CD8-positive, alpha-beta memory T cell (primary cell): ENCODE measurements around the gene SDS. TPM values are rescaled to one million over a fixed set of nuclear protein-coding genes. Genes with fewer than 3 reads are reported as not detected.

Experiments used
- CTCF ChIA-PET: fragments of 350-600 bp; sonication (Branson Sonifier 250); formaldehyde crosslinking; loops from one replicate; lab custom pipeline; 2021; ENCODE audit warnings: antibody characterized with exemption; lab: Charles Lee
- POLR2A ChIA-PET: fragments of 350-600 bp; sonication (Branson Sonifier 250); formaldehyde crosslinking; loops from one replicate; lab custom pipeline; 2021; ENCODE audit warnings: antibody characterized with exemption; lab: Charles Lee
- DNase-seq, 5 donors: peaks; one replicate each; pipeline versions ENCODE4 v3.0.0 to v3.0.0-alpha.2; 2020 to 2022; ENCODE audit warnings: mixed read lengths in 1 of 5
- H3K27ac ChIP-seq: one replicate; pipeline ENCODE4 v1.7.0; 2013; ENCODE audit warnings: low read depth, mild to moderate bottlenecking, low read length, moderate library complexity
- H3K27me3 ChIP-seq: 2 replicates; pipeline ENCODE4 v1.7.0; 2013; ENCODE audit warnings: low read length, mild to moderate bottlenecking; ENCODE audit not compliant: insufficient read depth, poor library complexity, severe bottlenecking
- H3K36me3 ChIP-seq: 2 replicates; pipeline ENCODE4 v1.7.0; 2013; ENCODE audit warnings: mild to moderate bottlenecking, low read length, moderate library complexity; ENCODE audit not compliant: insufficient read depth
- H3K4me1 ChIP-seq: 2 replicates; pipeline ENCODE4 v1.7.0; 2013; ENCODE audit warnings: mild to moderate bottlenecking, low read length, moderate library complexity; ENCODE audit not compliant: insufficient read depth
- H3K4me3 ChIP-seq: 2 replicates; pipeline ENCODE4 v1.7.0; 2013; ENCODE audit warnings: mild to moderate bottlenecking, low read length
- H3K9me3 ChIP-seq: 2 replicates; pipeline ENCODE4 v1.7.0; 2013; ENCODE audit warnings: mild to moderate bottlenecking, low read length
- H3K27ac Mint-ChIP-seq, 8 donors: one replicate each; pipeline ENCODE4 v1.8.0; 2020 to 2021; ENCODE audit warnings: mixed read lengths in 8 of 8, mild to moderate bottlenecking in 6 of 8, inconsistent platforms in 3 of 8, moderate library complexity in 3 of 8
- H3K27me3 Mint-ChIP-seq, 2 donors: one replicate each; pipeline ENCODE4 v1.8.0; 2020 to 2021; ENCODE audit warnings: mixed read lengths in 2 of 2, mild to moderate bottlenecking in 1 of 2, moderate library complexity in 1 of 2
- H3K36me3 Mint-ChIP-seq, 3 donors: one replicate each; pipeline ENCODE4 v1.8.0; 2020 to 2021; ENCODE audit warnings: mixed read lengths in 3 of 3, inconsistent platforms in 1 of 3, mild to moderate bottlenecking in 1 of 3
- H3K4me1 Mint-ChIP-seq, 3 donors: one replicate each; pipeline ENCODE4 v1.8.0; 2020 to 2021; ENCODE audit warnings: mixed read lengths in 3 of 3, inconsistent platforms in 1 of 3, mild to moderate bottlenecking in 1 of 3
- H3K4me3 Mint-ChIP-seq, 7 donors: one replicate each; pipeline ENCODE4 v1.8.0; 2020 to 2021; ENCODE audit warnings: mixed read lengths in 7 of 7, mild to moderate bottlenecking in 6 of 7, moderate library complexity in 4 of 7, inconsistent platforms in 2 of 7
- H3K9me3 Mint-ChIP-seq, 5 donors: one replicate each; pipeline ENCODE4 v1.8.0; 2020 to 2022; ENCODE audit warnings: mixed read lengths in 5 of 5, mild to moderate bottlenecking in 3 of 5, moderate library complexity in 2 of 5, inconsistent platforms in 1 of 5
- polyA plus RNA-seq: library from polyadenylated mRNA; unstranded; fragments of 300-500 nt; fragmentation: Illumina TruSeq; gene quantifications from one replicate; pipeline ENCODE4 v1.2.3, GENCODE V29; 2021
- total RNA-seq, 2 experiments: library from RNA; stranded (reverse); gene quantifications; one replicate each; pipeline ENCODE4 v1.2.3, GENCODE V29; 2021

The SDS gene
- total and polyA plus RNA-seq, 3 experiments from 2014 or later, result 0.18 to 0.20 TPM; not detected in 1

- CTCF ChIA-PET, result interaction anchor here (0.6 kb wide), 1 partner anchor 851 kb away, joined by 3 read pairs; no protein-coding TSS in a partner anchor
- POLR2A ChIA-PET, result no interaction called here
- Mint-ChIP-seq H3K36me3 (peaks cover 0 to 2% (median 0%) of the 10 kb centered on the region in 3 donors), H3K4me1 (no peaks in the 10 kb centered on the region), H3K27me3 (peaks cover 8 to 11% of the 10 kb centered on the region in 2 donors), H3K4me3 (no peak overlapping the region), H3K27ac (no peak overlapping the region), H3K9me3 (no peaks in the 10 kb centered on the region)
- DNase-seq, result no peak
- no peaks in the 10 kb centered on the region for H3K9me3 ChIP-seq
- no peak overlapping the region for H3K27ac ChIP-seq
- no peaks in the 10 kb centered on the region for H3K27me3 ChIP-seq
- no peak overlapping the region for H3K4me3 ChIP-seq
- H3K36me3 ChIP-seq, result no peaks in the 10 kb centered on the region
- H3K4me1 ChIP-seq, result no peaks in the 10 kb centered on the region
Observed at GRCh38 chr12:113399490-113399889, 4.2 kb downstream of the SDS start.

DNA sequence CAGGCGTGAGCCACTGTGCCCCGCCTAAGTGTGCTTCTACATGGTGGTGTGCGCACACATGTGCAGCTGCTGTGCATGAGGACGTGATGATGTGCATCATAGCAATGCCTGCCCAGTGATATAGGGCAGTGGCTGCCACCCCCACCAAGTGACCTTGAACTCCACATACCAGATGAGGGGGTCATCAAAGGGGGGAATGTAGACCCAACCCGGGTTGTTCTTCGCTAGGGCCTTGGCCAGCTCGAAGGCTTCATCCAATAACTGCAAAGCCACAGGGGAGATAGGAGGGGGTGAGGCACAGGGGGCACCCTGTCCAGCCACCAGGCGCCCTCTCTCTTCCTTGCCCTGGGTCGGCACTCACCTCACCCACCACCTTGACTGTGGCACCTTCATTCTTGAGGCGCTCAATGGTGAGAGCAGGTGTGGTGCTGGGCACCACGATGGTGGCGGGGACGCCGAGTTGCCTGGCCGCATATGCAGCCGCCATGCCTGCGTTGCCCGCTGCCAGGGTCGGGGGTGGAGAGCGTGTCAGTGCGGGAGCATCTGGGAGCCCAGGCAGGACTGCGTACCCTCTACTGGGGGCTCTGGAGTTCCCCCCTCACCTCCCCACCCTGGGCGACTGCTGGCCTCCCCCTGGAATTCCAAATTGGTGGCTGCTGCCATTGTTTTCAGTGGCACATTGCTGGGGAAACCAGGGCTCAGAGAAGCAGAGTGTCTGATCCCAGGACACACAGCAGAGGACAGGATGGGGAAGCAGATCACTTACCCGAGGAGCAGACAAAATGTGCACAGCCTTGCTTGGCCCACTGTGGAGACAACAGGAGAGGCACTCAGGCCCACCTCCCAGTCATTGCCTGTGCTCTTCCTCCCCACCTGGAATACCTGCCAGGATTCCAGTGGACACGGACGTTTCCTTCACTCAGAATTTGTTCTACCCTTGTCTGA, 5.1 kb downstream of the SDS start:
- no peak overlapping the region for H3K4me3 Mint-ChIP-seq
- H3K4me1 Mint-ChIP-seq, result no peaks in the 10 kb centered on the region
- CTCF ChIA-PET, result no interaction called here
- Histone ChIP-seq H3K4me1 (no peaks in the 10 kb centered on the region), H3K9me3 (no peaks in the 10 kb centered on the region), H3K27me3 (no peaks in the 10 kb centered on the region), H3K27ac (no peak overlapping the region), H3K4me3 (no peak overlapping the region), H3K36me3 (no peaks in the 10 kb centered on the region)
- POLR2A ChIA-PET, result no interaction called here
- H3K9me3 Mint-ChIP-seq, result no peaks in the 10 kb centered on the region
- H3K27ac Mint-ChIP-seq, result no peak overlapping the region
- H3K36me3 Mint-ChIP-seq, result no peaks in the 10 kb centered on the region
- H3K27me3 Mint-ChIP-seq, result peaks cover 4 to 8% of the 10 kb centered on the region in 2 donors
- no peak for DNase-seq

GRCh38 chr12:113397497-113398197, 6.0 kb downstream of the SDS start:
- H3K27me3 Mint-ChIP-seq, result peaks cover 4 to 5% of the 10 kb centered on the region in 2 donors
- H3K36me3 ChIP-seq, result no peaks in the 10 kb centered on the region
- no peak for DNase-seq
- H3K4me1 ChIP-seq, result no peaks in the 10 kb centered on the region
- no peaks in the 10 kb centered on the region for H3K9me3 Mint-ChIP-seq
- no peaks in the 10 kb centered on the region for H3K4me1 Mint-ChIP-seq
- H3K36me3 Mint-ChIP-seq, result no peaks in the 10 kb centered on the region
- H3K27ac Mint-ChIP-seq, result no peak overlapping the region
- ChIA-PET CTCF (no interaction called here), POLR2A (no interaction called here)
- H3K9me3 ChIP-seq, result no peaks in the 10 kb centered on the region
- H3K27me3 ChIP-seq, result no peaks in the 10 kb centered on the region
- H3K4me3 ChIP-seq, result no peak overlapping the region
- H3K4me3 Mint-ChIP-seq, result no peak overlapping the region
- H3K27ac ChIP-seq, result no peak overlapping the region

DNA sequence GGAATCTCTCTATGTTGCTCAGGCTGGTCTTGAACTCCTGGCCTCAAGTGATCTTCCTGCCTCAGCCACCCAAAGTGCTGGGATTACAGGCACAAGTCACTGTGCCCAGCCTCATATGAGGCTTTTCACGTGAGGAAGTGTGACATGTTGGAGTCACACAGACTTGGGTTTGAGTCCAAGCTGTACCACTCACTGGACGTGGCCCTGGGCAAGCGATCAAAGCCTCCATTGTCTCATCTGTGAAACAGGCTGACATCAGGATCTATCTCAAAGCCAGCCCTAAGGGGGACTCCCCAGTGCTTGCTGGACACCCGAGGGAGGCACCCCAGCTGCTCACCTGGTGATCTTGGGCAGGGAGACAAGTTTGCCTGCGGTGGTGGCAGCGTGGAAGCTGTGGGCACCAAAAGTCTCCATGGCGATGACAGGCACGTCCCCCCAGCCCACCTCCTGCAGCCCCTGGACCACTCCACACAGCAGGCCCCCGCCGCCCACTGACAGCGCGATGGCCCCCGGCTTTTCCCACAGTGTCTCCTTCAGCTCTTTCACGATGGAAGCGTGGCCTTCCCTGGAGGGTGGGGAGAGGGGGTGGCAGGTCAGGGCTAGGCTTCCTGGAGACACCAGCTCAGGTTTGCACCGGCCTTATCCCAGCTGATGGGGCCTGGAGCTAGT, 6.7 kb downstream of the SDS start:
- Histone ChIP-seq H3K27ac (no peak overlapping the region), H3K4me3 (no peak overlapping the region), H3K27me3 (no peaks in the 10 kb centered on the region), H3K36me3 (no peaks in the 10 kb centered on the region), H3K9me3 (no peaks in the 10 kb centered on the region), H3K4me1 (no peaks in the 10 kb centered on the region)
- ChIA-PET POLR2A (no interaction called here), CTCF (no interaction called here)
- H3K36me3 Mint-ChIP-seq, result no peaks in the 10 kb centered on the region
- no peaks in the 10 kb centered on the region for H3K9me3 Mint-ChIP-seq
- no peaks in the 10 kb centered on the region for H3K4me1 Mint-ChIP-seq
- no peak overlapping the region for H3K27ac Mint-ChIP-seq
- peaks cover 0 to 4% of the 10 kb centered on the region in 2 donors for H3K27me3 Mint-ChIP-seq
- DNase-seq, result no peak
- H3K4me3 Mint-ChIP-seq, result no peak overlapping the region

GRCh38 chr12:113396200-113396599, 7.5 kb downstream of the SDS start:
- H3K36me3 Mint-ChIP-seq, result peaks cover 0 to 1% (median 0%) of the 10 kb centered on the region in 3 donors
- H3K27me3 Mint-ChIP-seq, result peaks cover 0 to 4% of the 10 kb centered on the region in 2 donors
- no peaks in the 10 kb centered on the region for H3K9me3 Mint-ChIP-seq
- no peaks in the 10 kb centered on the region for H3K27me3 ChIP-seq
- POLR2A ChIA-PET, result no interaction called here
- H3K4me3 ChIP-seq, result no peak overlapping the region
- no peak for DNase-seq
- CTCF ChIA-PET, result no interaction called here
- no peak overlapping the region for H3K27ac Mint-ChIP-seq
- no peaks in the 10 kb centered on the region for H3K9me3 ChIP-seq
- no peaks in the 10 kb centered on the region for H3K4me1 ChIP-seq
- no peaks in the 10 kb centered on the region for H3K4me1 Mint-ChIP-seq
- no peak overlapping the region for H3K4me3 Mint-ChIP-seq
- H3K27ac ChIP-seq, result no peak overlapping the region
- no peaks in the 10 kb centered on the region for H3K36me3 ChIP-seq

DNA sequence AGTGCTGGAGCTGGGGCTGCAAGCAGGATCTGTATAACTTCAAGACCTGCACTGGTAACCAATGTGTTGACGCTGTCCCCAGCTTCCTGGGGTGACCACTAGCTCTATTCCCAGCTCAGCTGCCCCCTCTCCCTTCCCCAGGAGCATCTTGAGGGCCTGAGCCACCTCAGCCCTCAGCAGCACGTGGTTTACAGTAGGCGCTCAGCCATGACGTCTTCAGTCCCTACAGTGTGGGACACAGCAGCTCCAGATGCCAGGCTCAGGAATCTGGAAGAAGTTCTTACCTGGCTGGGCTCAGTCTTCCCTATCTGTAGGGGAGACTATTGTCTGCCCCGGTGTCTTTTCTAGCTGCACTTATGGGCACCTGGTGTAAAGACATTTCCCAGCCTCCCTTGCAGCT, 8.6 kb downstream of the SDS start:
- no peaks in the 10 kb centered on the region for H3K27me3 Mint-ChIP-seq
- no peaks in the 10 kb centered on the region for H3K36me3 ChIP-seq
- POLR2A ChIA-PET, result no interaction called here
- H3K4me3 ChIP-seq, result no peak overlapping the region
- H3K9me3 Mint-ChIP-seq, result no peaks in the 10 kb centered on the region
- no peaks in the 10 kb centered on the region for H3K27me3 ChIP-seq
- no peak overlapping the region for H3K27ac Mint-ChIP-seq
- H3K36me3 Mint-ChIP-seq, result peaks cover 0 to 2% (median 0%) of the 10 kb centered on the region in 3 donors
- CTCF ChIA-PET, result no interaction called here
- no peaks in the 10 kb centered on the region for H3K9me3 ChIP-seq
- no peaks in the 10 kb centered on the region for H3K4me1 ChIP-seq
- no peak overlapping the region for H3K27ac ChIP-seq
- no peak for DNase-seq
- no peaks in the 10 kb centered on the region for H3K4me1 Mint-ChIP-seq
- H3K4me3 Mint-ChIP-seq, result no peak overlapping the region

GRCh38 chr12:113393749-113394148, 9.9 kb downstream of the SDS start:
- no peaks in the 10 kb centered on the region for H3K36me3 ChIP-seq
- no peaks in the 10 kb centered on the region for H3K9me3 ChIP-seq
- Mint-ChIP-seq H3K27ac (no peak overlapping the region), H3K9me3 (no peaks in the 10 kb centered on the region), H3K36me3 (peaks cover 0 to 5% (median 0%) of the 10 kb centered on the region in 3 donors), H3K4me3 (no peak overlapping the region), H3K27me3 (no peaks in the 10 kb centered on the region), H3K4me1 (no peaks in the 10 kb centered on the region)
- POLR2A ChIA-PET, result no interaction called here
- no peaks in the 10 kb centered on the region for H3K27me3 ChIP-seq
- H3K4me1 ChIP-seq, result no peaks in the 10 kb centered on the region
- no peak overlapping the region for H3K27ac ChIP-seq
- H3K4me3 ChIP-seq, result no peak overlapping the region
- DNase-seq, result no peak
- CTCF ChIA-PET, result no interaction called here
